ENCODE measurements around the gene ZRANB2. TPM values are rescaled to one million over a fixed set of nuclear protein-coding genes. Genes with fewer than 3 reads are reported as not detected.

Gene ZRANB2
- total and polyA plus RNA-seq, 9 of the 15 experiments (the other 6 are each of a cell fraction or from before 2014, with no cell fraction given), result 80.8 to 264 (median 157) TPM

DNA sequence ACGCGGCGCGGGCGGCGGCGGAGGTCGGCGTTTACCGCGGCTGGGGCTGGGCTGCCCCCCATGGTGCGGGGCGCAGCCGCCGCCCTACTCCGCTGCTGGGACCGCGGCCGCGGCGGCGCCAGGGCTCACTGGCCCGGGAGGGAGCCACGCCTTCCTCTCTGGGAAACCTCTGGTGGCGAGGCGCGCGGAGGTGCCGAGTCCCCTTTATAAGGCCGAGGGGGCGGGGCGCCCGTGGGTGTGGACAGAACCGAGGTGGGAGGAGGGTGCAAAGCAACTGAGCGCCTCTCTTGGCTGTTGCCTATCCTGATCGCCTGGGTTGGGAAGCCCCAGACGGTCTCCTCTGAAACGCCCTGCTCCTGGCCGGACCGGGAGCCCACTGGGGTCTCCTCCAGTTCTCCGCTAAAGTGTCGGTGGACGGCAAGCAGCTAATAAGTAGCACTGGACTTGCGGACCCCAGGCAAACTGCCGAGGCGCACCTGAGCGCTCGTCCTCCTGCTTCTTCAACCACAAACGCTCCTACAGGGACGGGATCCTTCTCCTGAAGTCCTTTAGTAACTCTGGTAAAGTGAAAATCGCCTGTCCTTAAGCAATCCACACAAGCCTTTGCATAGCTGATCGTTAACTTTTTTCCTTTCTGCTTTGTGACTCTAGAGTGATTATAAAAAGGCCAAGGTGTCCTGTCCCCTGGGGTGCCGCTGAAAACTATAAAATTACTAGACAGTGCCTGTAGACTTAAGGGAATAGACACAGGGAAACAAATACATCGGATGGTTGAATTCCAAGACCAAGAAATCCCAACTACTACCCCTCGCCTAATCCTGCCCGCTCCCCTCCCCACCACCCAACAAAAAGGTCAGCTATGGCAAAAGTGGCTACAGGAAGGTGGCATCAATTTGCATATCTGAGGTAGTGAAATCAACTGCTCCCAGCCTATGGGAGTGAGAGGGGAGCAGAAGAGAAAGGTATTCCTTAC is 32.9 kb downstream of the ZRANB2 start, which contains the start of gene PTGER3 (continued):
- TF ChIP-seq, protein P1, sequence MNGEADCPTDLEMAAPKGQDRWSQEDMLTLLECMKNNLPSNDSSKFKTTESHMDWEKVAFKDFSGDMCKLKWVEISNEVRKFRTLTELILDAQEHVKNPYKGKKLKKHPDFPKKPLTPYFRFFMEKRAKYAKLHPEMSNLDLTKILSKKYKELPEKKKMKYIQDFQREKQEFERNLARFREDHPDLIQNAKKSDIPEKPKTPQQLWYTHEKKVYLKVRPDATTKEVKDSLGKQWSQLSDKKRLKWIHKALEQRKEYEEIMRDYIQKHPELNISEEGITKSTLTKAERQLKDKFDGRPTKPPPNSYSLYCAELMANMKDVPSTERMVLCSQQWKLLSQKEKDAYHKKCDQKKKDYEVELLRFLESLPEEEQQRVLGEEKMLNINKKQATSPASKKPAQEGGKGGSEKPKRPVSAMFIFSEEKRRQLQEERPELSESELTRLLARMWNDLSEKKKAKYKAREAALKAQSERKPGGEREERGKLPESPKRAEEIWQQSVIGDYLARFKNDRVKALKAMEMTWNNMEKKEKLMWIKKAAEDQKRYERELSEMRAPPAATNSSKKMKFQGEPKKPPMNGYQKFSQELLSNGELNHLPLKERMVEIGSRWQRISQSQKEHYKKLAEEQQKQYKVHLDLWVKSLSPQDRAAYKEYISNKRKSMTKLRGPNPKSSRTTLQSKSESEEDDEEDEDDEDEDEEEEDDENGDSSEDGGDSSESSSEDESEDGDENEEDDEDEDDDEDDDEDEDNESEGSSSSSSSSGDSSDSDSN (IDR thresholded peaks at IDR 0.05; ENCODE audit: borderline replicate concordance in 1 of 2, low read depth in 2 of 2, low read length in 2 of 2), result peak; percentile 58 to 76; a peak in 3 of 4 replicates
- peak; percentile 83; the same call in 1 of the 2 replicates for TF ChIP-seq CTBP1 (IDR thresholded peaks at IDR 0.05; ENCODE audit: borderline replicate concordance)
- TF ChIP-seq HMGN3 (IDR thresholded peaks at IDR 0.05; ENCODE audit: borderline replicate concordance, extremely low read depth, insufficient read length, low read depth, low read length), result peak; percentile 59
- peak; percentile 72 for TF ChIP-seq CXXC5 (CRISPR knock-in tag; IDR thresholded peaks at IDR 0.05)
- peak; percentile 66 for TF ChIP-seq POLR2B (IDR thresholded peaks at IDR 0.05; ENCODE audit: low read depth, partially characterized antibody)
- TF ChIP-seq NRF1 (conservative IDR thresholded peaks at IDR 0.05 in 1 of 2, IDR thresholded peaks at IDR 0.05 in 1 of 2), result peak; percentile 48 to 57; a peak in 2 of 4 replicates
- TF ChIP-seq, protein P2, sequence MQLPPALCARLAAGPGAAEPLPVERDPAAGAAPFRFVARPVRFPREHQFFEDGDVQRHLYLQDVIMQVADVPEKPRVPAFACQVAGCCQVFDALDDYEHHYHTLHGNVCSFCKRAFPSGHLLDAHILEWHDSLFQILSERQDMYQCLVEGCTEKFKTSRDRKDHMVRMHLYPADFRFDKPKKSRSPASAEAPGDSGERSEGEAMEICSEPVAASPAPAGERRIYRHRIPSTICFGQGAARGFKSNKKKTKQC (CRISPR knock-in tag; IDR thresholded peaks at IDR 0.05), result peak; percentile 86
- TF ChIP-seq STAT6 (CRISPR knock-in tag; IDR thresholded peaks at IDR 0.05), result peak; percentile 41; the same call in 1 of the 2 replicates
- no peak for TF ChIP-seq YBX1 (IDR thresholded peaks at IDR 0.05)
- no peak for TF ChIP-seq ZC3H4 (CRISPR knock-in tag; IDR thresholded peaks at IDR 0.05; ENCODE audit: borderline replicate concordance)
- peak; percentile 78 for TF ChIP-seq GTF2B (IDR thresholded peaks at IDR 0.05; ENCODE audit: extremely low read depth, insufficient read length)
- TF ChIP-seq, protein P3, sequence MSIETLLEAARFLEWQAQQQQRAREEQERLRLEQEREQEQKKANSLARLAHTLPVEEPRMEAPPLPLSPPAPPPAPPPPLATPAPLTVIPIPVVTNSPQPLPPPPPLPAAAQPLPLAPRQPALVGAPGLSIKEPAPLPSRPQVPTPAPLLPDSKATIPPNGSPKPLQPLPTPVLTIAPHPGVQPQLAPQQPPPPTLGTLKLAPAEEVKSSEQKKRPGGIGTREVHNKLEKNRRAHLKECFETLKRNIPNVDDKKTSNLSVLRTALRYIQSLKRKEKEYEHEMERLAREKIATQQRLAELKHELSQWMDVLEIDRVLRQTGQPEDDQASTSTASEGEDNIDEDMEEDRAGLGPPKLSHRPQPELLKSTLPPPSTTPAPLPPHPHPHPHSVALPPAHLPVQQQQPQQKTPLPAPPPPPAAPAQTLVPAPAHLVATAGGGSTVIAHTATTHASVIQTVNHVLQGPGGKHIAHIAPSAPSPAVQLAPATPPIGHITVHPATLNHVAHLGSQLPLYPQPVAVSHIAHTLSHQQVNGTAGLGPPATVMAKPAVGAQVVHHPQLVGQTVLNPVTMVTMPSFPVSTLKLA (conservative IDR thresholded peaks at IDR 0.05), result peak in 1 of 2 experiments; percentile 57; a peak in 2 of 4 replicates
- no peak for TF ChIP-seq ELF1 (tag; IDR thresholded peaks at IDR 0.05)
- TF ChIP-seq SMARCE1 (IDR thresholded peaks at IDR 0.05), result no peak
- TF ChIP-seq FOXM1 (IDR thresholded peaks at IDR 0.05; ENCODE audit: low read depth), result no peak
- TF ChIP-seq FOXM1 (CRISPR knock-in tag; IDR thresholded peaks at IDR 0.05; ENCODE audit: low read depth), result 0 out of 2 replicates have a peak, but pooled peaks have one; percentile 23
- TF ChIP-seq TAF1 (IDR thresholded peaks at IDR 0.05; ENCODE audit: control insufficient read depth, extremely low read depth, insufficient read depth, low read length, severe bottlenecking), result peak; percentile 84

Data from K562 (cell line).